Ovary (tissue), 3 donors: Measurements from ENCODE around the gene PHLDB1.

ENCODE experiments used
- EP300 ChIP-seq: sonication (generic); formaldehyde crosslinking; IDR thresholded peaks from one replicate; pipeline ENCODE4 v1.6.1; 2017; ENCODE audit warnings: antibody characterized with exemption
- POLR2A ChIP-seq: fragments of 450-650 bp; IDR thresholded peaks from one replicate; pipeline ENCODE4 v1.6.1; 2017; ENCODE audit warnings: antibody characterized with exemption, mild to moderate bottlenecking, moderate library complexity
- TF ChIP-seq, protein P1 (sequence below), 3 donors: fragments of 450-650 bp in 2 of 3; fragments of 200-600 bp in 1 of 3; IDR thresholded peaks; one replicate each; pipeline versions ENCODE4 v1.5.1 to v1.8.0; 2016 to 2022; ENCODE audit warnings: antibody characterized with exemption in 3 of 3, mild to moderate bottlenecking in 1 of 3
- donor health status: DM: no; HTN: no; CAD: no.

DNA sequence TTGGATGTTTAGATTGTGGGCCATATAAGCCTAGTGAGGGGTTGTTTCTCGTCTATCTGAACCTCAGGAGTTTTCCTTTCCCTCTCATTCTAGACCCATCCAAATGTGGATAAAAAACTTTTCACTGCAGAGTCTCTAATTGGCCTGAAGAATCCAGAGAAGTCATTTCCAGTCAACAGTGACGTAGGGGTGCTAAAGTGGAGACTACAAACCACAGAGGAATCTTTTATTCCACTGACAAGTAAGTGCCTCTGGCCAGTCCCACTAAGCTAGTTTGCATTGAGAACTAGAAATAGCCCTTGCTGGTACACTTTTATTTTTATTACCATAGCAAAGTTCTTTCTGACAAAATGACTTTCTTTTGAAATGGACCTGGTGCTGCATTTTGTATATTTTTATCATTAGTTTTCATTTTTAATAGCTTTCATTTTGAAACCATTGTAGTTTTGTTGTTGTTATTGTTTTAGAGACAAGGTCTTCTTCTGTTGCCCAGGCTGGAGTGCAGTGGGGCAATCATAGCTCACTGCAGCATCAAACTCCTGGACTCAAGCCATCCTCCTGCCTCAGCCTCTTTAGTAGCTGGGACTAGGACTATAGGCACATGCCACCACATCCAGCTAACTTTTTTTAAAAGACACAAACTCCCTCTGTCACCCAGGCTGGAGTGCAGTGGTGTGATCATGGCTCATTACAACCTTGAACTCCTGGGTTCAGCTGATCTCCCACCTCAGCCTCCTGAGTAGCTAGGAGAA is 14.6 kb upstream of the PHLDB1 start:
- TF ChIP-seq, protein P1, sequence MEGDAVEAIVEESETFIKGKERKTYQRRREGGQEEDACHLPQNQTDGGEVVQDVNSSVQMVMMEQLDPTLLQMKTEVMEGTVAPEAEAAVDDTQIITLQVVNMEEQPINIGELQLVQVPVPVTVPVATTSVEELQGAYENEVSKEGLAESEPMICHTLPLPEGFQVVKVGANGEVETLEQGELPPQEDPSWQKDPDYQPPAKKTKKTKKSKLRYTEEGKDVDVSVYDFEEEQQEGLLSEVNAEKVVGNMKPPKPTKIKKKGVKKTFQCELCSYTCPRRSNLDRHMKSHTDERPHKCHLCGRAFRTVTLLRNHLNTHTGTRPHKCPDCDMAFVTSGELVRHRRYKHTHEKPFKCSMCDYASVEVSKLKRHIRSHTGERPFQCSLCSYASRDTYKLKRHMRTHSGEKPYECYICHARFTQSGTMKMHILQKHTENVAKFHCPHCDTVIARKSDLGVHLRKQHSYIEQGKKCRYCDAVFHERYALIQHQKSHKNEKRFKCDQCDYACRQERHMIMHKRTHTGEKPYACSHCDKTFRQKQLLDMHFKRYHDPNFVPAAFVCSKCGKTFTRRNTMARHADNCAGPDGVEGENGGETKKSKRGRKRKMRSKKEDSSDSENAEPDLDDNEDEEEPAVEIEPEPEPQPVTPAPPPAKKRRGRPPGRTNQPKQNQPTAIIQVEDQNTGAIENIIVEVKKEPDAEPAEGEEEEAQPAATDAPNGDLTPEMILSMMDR (IDR thresholded peaks at IDR 0.05): no peak
- TF ChIP-seq POLR2A (no peak), EP300 (no peak)
